Left kidney (tissue), 2 donors: ENCODE measurements around the gene PSMF1. TPM values are rescaled to one million over a fixed set of nuclear protein-coding genes. Genes with fewer than 3 reads are reported as not detected.

ENCODE experiments used
- DNase-seq: peaks from one replicate; pipeline ENCODE4 v3.0.0-alpha.2; 2013
- polyA plus RNA-seq: library from polyadenylated mRNA; unstranded; fragments of 120-200 nt; gene quantifications from one replicate; pipeline ENCODE4 v1.2.1, GENCODE V29; 2013; ENCODE audit not compliant: insufficient read length

PSMF1 gene
- polyA plus RNA-seq, 1 donor: 111 TPM

DNA sequence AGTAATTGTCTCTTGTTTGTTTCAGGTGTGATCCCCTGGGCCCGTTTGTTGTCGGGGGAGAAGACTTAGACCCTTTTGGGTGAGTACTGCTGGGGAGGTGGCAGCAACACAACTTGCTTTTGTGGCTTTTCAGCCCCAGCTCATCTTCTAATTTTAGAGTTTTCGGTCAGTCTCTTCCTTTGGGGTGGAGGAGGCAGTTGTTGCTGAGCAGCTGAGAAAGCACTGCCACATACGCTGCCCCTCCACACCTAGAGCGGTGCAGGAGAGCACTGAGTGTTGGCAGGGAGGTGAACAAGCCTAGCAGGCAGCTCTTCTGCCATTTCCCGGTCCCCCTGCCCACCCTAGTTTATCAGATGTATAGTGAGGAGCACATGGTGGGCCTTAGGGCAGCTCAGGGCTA is 44.7 kb downstream of the PSMF1 start:
- DNase-seq: no peak

DNA sequence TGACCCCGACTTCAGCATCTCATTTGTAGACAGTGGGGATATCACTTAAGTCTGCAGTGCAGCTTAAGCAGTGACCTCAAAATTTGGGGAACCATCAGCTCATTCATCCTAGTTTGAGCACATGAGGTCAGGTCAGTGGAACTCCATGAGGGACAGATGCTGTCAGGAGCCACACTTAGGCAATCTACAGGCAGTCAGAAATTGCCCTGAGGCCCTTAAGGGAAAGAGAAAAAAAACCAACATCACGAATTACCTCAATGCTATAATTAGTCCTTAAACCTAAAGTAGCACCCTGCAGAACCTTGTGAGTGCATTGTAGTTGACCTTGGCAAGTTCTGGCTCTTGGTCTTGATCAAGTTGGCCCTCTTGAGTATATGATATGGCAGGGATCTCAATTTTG is 45.3 kb downstream of the PSMF1 start:
- no peak for DNase-seq

DNA sequence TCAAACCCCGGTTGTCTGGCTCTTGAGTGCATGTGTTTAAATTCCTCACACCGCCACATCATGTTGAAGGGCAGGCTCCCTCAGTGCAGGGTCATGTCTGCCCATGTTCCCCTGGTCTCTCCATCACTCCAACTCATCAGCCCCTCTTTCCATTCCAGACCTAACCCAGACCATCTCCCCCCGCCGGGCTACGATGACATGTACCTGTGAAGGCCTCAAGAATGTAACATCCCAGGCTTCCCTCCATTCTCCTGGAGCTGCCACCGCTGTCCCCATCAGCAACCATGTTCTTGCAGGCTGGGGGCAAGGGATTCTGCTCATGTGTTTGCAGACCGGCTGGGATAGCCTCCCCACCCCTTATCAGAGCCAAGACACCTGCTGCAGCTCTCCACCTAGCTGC is 46.5 kb downstream of the PSMF1 start:
- DNase-seq: no peak

DNA sequence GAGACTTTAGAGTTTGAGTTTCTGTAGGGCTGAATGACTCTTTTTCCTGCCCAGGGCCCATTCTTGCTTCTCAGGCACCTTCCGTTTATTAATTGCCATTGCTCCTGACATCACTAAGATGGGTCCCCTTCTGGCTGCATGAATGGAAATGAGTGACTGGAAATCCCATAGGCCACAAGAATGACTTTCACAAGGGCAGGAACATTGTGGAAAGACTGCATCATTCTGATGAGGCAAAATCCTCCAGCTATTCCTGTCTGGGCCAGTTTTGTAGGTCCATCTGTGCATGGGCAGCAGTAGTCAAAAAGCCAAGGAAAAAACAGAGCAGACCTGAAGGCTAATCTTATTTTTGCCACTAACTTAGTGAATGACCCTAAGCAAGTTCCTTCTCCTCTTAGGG is 47.1 kb downstream of the PSMF1 start:
- DNase-seq: no peak

DNA sequence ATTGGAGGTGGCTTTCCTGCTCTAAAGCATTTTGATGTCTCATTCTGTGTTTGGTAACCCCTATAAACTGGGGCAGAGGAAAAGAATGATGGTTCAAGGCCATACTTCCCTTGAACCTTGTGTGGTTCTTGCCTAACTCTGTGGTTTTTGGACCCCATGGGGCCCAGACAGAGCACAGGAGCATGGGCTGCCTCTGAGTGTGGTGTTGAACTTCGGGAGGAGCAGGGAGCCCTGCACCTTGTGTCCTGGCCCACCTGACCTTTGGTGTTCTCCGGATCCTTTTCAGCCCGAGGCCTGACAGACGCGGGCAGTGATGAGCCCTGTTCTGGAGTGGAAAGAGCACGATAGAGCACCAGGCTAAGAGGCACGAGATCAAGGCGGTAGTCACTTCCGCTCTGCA is 47.5 kb downstream of the PSMF1 start:
- no peak for DNase-seq

DNA sequence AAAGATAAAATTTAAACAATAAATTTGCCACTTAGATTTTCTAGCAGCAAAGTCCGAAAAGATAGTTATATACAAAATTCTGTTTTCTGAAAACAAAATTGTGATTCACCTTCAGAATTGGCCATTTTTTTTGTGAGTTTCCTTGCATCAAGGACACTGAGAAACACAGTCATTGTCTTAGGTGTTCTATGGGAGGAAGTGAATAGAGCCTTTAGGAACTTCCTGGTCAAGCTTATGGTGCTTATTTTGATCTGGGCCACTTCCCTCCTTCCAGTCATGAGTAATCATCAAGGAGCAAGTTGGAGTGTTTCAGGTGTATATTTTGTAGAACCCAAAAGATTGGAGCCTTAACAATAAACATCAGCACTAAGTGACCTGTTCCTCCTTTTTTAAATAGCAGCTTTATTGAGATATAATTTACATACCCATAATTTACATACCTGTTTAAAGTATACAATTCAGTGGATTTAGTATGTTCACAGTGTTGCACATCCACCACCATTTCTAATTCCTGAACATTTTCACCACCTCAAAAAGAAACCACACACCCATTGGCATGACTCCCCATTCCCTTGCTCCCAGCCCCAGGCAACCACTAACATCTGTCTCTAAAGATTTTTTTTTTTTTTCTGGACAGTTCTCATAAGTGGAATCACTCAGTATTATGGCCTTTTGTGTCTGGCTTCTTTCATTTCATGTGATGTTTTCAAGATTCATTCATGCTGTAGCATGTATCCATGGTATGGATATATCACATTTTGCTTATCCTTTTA is 48.7 kb downstream of the PSMF1 start:
- DNase-seq: no peak

DNA sequence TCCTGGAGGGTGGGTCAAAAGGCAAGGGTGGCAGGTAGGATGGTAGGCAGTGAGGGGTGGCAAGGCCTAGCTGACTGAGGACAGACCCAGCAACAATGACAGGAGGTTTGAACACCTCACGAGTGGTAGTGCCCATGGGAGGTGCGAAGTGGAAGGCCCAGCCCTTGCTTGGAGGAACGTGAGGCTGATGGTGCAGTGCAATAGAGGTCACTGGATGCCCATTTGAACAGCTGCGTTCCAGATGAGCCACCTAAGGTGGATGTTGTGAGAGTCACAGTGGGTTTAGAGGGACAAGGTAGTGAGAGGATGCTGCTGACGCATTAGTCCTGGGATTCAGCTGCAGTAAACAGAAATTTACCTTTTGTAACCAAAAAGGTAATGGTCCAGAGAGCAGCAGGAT is 50.8 kb downstream of the PSMF1 start:
- DNase-seq: no peak

DNA sequence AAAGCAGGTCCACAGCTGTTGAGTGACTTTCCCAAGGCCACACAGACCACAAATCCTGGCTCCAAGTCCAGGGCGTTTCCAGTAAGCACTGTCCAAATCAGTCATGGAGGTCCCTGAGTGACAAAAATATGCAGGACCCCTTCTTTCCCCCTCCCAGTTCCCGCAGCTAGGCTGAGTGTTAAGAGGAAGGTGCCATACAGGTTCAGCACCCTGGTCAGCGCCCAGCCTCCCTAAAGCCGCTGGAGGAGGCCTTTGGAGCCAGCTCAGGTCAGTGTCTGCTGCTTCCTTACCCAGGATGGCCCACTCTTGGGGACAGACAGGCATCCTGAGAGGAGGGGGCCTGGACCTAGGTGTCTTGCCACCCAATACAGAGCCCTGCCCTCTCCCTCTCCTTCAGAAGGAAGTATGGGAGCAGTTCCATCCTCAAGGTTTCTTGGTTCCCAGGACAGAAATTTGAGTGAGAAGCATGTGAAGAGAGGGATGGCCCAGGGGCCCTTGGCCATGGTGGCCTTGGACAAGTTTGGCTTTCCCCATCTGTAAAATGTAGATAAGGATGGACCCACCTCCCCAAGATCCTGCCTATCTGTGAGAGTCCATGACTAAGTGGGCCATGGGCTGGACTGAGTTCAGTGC is 53.2 kb downstream of the PSMF1 start:
- peak; percentile 46 for DNase-seq

DNA sequence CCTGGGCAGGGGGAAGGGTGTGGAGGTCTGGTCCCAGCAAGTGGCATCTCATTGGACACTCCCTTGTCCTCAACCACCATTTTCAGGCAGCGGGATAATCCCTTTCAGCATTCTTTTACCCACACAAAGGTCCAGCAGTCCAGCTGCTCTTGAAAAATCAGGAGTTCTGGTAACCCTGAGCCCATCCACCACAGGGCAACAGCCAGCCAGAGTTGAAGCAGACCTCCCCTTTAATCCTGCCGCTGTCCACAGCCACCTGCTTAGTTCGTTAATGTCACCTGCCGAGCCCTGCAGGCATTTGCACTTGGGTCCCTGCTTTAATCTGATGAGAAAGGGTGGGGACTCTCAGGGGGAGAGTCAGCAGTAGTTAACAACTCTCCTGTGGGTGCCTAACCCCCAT is 55.3 kb downstream of the PSMF1 start:
- no peak for DNase-seq

DNA sequence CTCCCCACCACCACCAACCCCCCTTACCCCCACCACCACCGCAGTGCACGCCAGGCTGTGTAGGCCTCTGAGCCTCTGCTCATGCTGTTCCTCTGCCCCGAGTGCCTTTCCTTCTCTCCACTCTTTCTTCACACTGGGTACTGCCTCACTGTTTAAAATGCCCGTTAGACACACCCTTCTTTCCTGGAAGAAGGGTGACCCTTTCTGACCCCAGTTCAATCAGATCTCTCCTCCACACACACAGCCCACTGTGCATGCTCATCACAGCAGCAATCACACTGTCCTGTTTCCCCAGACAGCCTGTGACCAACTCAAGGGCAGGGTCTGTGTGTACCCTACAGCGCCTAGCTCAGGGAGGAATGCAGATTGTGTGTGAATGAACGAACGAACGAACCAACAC is 56.4 kb downstream of the PSMF1 start:
- DNase-seq: no peak

DNA sequence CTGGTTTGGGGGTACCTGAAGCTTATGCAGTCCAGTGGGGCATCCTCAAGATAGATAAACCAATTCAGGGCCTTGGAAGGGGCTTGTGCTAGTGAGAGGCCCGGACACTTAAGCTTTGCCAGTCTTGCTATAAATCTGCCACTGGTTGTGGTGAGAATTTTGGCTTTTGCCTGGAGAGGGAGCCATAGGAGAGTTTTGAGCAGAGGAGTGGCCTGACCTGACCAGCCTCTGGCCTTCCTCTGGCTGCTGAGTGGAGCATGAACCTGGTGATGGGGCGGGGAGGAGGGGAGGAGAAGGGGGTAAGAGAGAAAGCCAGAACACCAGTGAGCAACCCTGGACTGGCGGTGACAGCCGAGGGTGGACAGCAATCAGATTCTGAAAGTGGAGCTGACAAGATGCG is 59.3 kb downstream of the PSMF1 start:
- no peak for DNase-seq

DNA sequence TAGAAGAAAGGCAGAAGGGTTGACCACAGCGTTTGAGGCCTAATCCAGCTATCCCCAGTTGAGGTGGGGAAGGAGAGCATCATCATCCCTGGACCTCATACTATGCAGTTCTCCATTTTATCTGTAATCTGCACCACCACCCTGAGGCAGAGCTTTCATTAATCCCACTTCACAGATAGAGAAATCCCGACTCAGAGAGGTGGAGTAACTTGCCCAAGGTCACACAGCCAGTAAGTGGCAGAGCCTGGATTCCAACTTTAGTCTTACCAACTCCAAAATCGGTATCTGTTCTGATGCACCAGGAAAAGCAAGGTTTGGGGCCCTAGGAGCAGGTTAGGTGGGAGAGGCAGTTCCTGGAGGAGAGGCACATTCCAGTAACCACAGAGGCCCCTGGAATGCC is 59.7 kb downstream of the PSMF1 start:
- no peak for DNase-seq

DNA sequence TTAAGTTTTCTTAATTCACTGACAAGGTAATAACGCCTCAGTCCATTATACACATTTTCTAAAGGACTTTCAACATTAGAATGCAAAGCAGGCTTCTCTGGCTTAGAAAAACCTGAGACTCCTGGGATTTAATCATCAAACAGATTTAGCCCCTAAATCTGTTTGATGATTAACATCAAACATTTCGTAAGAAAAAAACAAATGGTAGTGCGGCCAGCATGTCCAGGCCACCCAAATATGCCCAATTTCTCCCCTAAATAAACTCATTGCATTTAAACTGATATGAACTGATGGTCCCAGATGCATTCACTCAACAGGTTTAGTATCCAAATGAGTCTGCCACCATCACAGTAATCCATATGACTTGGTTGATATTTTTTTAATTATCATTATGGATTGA is 60.2 kb downstream of the PSMF1 start:
- no peak for DNase-seq

DNA sequence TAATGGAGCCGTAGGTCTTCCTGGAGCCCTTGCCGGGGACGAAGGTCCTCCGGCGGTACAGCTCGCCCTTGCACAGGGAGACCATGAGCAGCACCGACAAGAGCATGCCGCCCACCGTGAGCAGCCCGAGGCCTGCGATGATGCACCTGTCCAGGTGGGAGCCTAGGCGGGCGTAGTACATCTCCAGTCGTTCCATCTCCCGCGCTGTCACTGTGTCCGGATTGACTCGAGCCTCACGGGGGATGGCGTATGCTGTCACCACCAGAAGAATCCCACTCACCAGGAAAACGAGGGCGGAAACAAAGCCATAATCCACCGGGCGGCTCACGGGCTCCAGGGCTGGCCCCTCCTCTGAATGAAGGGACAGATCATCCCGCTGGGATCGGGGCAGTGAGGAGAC is 62.5 kb downstream of the PSMF1 start:
- no peak for DNase-seq

DNA sequence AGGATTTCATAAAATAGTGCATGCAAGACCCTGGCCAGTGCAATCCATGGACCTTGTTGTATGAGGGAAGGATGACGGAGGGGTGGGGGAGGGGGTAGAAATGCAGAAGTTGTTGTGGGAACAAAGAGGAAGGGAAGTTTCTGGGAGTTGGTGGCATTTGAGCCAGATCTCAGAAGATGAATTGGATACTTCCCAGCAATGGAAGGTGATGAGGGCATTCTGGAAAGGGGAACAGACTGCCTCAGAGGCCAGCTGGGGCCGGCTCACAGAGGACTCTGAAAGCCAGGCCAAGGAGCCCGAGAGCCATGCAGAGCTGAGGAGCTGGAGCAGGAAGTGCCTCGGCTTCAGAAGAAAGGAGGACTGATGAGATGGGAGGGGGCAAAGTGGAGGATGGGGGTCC is 63.7 kb downstream of the PSMF1 start:
- no peak for DNase-seq

DNA sequence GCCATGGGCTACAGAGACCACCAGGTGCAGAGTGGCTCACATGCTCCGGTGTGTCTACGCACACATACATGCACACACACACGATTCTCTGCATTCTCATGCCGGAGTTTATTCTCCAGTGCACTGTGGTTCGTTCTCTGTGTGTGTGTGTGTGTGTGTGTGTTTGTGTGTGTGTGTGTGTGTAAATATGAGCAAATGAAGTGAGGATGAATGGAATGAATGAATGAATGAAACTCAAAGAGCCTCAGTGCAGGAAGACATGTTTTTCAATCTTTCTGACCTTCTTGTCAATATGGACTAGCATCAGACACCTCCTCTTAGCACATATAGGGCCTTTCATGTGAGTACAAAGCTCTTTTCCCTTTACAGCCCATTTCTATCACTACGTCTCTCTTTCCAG is 64.8 kb downstream of the PSMF1 start:
- DNase-seq: no peak

DNA sequence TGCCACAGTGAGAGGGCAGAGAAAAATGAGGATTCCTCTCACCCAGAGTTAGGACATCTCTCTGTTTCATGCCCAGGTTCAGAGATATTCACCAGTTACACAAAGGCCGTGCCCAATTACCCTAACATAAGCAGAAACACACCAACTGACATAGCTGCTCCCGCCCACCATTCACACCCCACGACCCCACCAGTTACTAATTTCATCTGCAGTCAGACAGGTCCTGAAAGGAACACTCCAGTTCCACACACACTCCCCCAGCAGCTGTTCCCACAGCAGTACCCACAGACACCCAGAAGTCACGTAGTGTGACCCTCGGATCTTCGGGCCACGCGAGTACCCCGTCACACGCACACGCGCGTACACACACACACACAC is 65.8 kb downstream of the PSMF1 start:
- DNase-seq: no peak

DNA sequence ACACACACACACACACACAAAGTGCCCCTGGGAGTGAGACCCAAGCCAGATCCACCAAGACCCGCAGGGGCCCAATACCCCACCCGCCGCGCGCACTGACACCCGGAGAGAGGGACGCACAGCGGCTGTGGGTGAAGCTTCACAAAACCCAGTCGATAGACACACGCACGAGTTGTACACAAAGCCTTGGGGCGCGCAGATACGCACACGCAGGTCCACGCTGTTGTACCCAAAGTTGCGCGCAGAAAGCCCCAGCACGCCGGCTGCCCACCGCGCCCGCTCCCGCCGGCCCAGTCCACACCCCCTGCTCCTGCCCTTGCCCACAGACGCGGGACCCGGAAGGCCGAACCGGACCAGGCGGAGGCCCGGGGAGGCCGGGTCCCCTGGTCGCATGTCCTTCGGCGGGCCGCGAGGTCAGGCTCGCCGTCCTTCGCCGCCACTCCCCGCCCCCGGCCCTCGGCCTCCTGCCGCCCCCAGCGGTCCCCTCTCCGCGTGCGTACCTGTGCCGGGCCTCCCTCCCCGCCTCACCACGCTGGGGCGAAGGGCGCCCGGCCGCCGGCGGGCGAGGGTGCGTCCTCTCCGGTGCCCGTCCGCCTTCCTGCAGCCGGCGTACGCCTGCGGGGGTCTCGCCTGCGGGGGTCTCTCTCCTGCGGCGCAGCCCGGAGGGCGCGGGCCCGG is 66.4 kb downstream of the PSMF1 start, which contains the start of gene TMEM74B:
Gene TMEM74B, minus strand, starts transcription at position 344 of the 678 bp plus-strand sequence. CDS start 1,180 bp downstream, outside the sequence.
- DNase-seq: no peak

DNA sequence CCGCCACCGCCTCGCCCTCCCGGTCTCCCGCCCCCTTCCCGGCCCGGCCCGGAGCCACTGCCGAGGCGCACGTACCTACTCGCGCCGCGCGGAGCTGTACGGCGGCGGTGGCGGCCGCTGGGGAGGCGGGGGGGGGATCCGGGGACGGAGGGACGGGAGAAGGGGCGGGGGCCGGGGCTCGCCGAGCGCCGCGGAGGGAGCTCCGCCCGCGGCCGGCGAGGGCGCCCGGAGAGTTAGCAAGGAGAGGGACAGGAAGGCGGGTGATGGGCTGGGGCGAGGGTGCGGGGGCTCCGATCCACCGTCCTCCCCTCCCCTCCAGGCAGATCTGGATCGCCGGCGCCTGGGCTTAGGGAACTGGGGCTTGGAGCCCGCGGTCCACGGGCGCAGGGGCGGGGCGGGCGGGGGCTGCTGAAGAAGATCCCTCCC is 66.9 kb downstream of the PSMF1 start:
- DNase-seq: no peak

DNA sequence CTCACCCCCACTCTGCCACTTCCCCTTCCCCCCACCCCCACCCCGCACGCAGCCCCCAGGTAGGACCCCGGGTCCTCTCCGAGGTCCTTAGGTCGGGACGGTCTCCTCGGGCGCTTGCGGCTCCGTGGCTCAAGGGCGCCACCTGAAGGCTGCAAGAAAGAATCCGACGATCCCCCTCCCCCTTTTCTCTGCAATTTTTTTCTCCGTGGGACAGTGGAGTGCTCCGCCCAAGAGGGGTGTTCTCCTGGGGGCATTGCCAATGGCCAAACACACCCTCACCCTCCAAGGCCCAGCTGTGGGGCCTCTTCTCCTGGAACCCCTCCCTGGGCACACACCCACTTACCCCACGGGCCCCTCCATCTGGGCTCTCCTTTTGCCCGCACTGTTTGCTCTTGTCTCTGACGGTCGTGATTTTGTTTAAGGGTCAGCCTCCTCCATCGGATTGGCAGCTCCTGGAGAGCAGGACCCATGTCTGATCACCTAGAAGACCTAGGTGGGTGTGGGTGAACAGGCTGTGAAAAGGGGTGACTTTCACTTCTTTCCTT is 67.5 kb downstream of the PSMF1 start:
- DNase-seq: peak; percentile 37

DNA sequence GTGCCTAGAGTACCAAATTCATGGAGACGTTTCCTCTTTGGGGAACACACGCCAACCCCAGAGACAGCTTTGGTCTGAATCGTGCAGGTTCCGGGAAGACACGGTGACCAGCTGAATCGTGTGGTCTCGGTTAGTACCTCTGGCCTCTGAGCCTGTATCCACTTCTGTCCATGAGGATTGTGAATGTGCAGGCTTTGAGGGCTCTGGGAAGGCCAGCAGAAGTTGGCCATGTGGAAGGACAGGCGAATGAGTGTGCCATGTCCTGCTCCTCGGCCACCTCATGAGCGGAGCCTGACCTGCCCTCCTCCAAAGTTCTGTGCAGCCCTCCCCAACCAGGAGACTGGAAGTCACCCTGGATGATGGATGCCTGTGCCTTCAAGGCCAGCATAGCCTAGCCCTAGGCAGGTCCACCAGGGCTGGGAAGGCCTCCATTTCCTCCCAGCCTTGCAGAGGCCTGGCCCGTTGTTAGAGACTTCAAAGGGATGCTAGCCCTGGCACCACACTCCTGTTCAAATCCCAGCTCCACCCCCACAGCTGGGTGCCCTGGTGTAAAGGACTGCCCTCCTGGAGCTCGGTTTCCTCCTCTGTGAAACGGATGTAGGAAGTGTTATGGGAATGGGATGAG is 68.1 kb downstream of the PSMF1 start:
- no peak for DNase-seq

DNA sequence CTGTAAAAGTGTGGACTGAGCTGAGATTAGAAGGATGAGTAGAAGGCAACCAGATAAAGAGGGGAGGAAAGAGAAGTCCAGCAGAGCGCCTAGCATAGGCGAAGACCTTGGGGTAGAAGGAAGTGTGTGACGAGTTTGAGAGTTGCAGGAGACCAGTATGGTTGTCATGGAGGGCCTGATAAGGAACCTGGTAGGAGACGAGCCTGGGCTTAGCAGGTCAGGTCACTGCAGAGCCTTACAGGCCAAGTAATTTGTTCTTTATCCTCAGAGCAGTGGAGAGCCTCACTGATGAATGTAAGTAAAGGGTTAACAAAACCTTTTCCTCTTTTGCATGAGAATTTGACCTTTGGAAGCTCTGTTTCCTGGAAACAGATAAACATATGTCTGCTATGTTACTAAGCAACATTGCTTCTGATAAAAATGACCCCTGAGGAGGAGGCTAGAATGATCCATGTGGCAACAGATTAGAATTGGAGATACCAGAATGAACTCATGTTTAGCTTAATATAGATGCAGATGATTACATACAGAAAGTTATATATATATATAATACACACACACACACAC is 69.3 kb downstream of the PSMF1 start:
- no peak for DNase-seq
